ENCODE results near the gene FOXO6. TPM values are rescaled to one million over a fixed set of nuclear protein-coding genes. Genes with fewer than 3 reads are reported as not detected.

Gene FOXO6
- total RNA-seq, 1 donor from 2014 or later = 0.55 TPM

- no peak for TF ChIP-seq CTCF (IDR thresholded peaks at IDR 0.05)
- CTCF ChIA-PET = interaction anchor here (0.5 to 5.6 kb wide), 3 partner anchors 83 to 153 kb away, joined by 5 to 48 read pairs (median 14); no protein-coding TSS in a partner anchor
- ATAC-seq (ENCODE audit: low read depth) (no peak), DNase-seq (no peak)
- intact Hi-C loops (cut with micrococcal nuclease) = no loop called here
- Mint-ChIP-seq H3K27ac (no peak overlapping the region), H3K9me3 (no peaks in the 10 kb centered on the region), H3K36me3 (ENCODE audit: low read depth) (no peaks in the 10 kb centered on the region), H3K4me1 (no peaks in the 10 kb centered on the region), H3K4me3 (no peak overlapping the region), H3K27me3 (peaks cover 12% of the 10 kb centered on the region)
- POLR2A ChIA-PET = no interaction called here
Measured at GRCh38 chr1:41419584-41420295, 58.5 kb downstream of the FOXO6 start.

GRCh38 chr1:41420351-41420750 is 59.1 kb downstream of the FOXO6 start:
- Mint-ChIP-seq H3K27me3 (peaks cover 12% of the 10 kb centered on the region), H3K9me3 (no peaks in the 10 kb centered on the region), H3K4me3 (no peak overlapping the region), H3K4me1 (no peaks in the 10 kb centered on the region), H3K36me3 (ENCODE audit: low read depth) (no peaks in the 10 kb centered on the region), H3K27ac (no peak overlapping the region)
- no peak for DNase-seq
- POLR2A ChIA-PET = no interaction called here
- intact Hi-C loops (cut with micrococcal nuclease) = no loop called here
- TF ChIP-seq CTCF (IDR thresholded peaks at IDR 0.05) = no peak
- no peak for ATAC-seq (ENCODE audit: low read depth)
- CTCF ChIA-PET = interaction anchor here (5.6 kb wide), 1 partner anchor 138 kb away, joined by 48 read pairs; no protein-coding TSS in a partner anchor

DNA sequence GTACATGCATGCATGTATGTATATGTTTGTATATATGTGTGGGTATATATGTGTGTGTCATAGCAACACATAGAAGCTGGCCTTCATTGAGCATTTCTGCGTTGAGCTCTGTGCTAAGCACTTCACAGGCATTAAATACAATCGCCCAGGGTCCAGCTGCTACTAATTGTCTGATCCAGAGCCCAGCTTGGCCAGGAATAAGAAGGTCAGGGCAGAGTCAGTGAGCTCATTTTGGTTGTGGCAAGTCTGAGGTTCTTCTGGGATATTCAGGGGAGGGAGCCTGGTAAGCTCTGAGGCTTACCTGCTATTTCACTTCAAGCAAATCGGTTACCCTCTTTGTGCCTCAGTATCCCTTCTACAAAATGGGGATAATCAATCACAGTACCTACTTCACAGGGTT is 59.6 kb downstream of the FOXO6 start:
- Mint-ChIP-seq H3K27me3 (peaks cover 12% of the 10 kb centered on the region), H3K4me1 (no peaks in the 10 kb centered on the region), H3K27ac (no peak overlapping the region), H3K9me3 (no peaks in the 10 kb centered on the region), H3K36me3 (ENCODE audit: low read depth) (no peaks in the 10 kb centered on the region), H3K4me3 (no peak overlapping the region)
- intact Hi-C loops (cut with micrococcal nuclease) = no loop called here
- CTCF ChIA-PET = interaction anchor here (5.6 kb wide), 1 partner anchor 138 kb away, joined by 48 read pairs; no protein-coding TSS in a partner anchor
- ATAC-seq (ENCODE audit: low read depth) (no peak), DNase-seq (no peak)
- POLR2A ChIA-PET = no interaction called here
- no peak for TF ChIP-seq CTCF (IDR thresholded peaks at IDR 0.05)

DNA sequence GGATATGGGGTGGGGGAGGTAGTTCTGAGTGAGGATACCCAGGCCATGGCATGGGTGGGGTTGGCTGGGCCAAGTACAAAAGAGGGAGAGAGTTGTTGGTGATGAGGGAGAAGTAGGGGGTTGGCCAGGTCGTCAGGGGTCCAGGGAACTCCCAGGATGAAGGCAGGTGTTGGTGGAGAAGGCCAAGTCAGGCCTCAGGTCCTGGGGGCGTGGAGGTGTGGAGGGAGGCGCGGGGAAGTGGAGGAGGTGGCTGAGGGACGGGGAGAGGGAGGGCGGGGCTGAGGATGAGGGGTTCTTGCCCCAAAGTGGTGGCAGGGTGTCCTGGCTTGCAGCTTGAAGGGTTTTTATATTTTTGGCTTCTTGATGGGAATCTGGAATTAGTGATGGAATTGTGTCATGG is 61.1 kb downstream of the FOXO6 start:
- peaks cover 9% of the 10 kb centered on the region for H3K27me3 Mint-ChIP-seq
- H3K9me3 Mint-ChIP-seq = no peaks in the 10 kb centered on the region
- intact Hi-C loops (cut with micrococcal nuclease) = no loop called here
- H3K4me3 Mint-ChIP-seq = no peak overlapping the region
- DNase-seq (no peak), ATAC-seq (ENCODE audit: low read depth) (no peak)
- no peaks in the 10 kb centered on the region for H3K36me3 Mint-ChIP-seq (ENCODE audit: low read depth)
- no peak for TF ChIP-seq CTCF (IDR thresholded peaks at IDR 0.05)
- H3K27ac Mint-ChIP-seq = no peak overlapping the region
- ChIA-PET CTCF (interaction anchor here (5.6 kb wide), 1 partner anchor 140 kb away, joined by 48 read pairs; no protein-coding TSS in a partner anchor), POLR2A (no interaction called here)
- H3K4me1 Mint-ChIP-seq = no peaks in the 10 kb centered on the region

- intact Hi-C loops (cut with micrococcal nuclease) = no loop called here
- TF ChIP-seq CTCF (IDR thresholded peaks at IDR 0.05) = no peak
- ATAC-seq (ENCODE audit: low read depth) (no peak), DNase-seq (no peak)
- Mint-ChIP-seq H3K36me3 (ENCODE audit: low read depth) (no peaks in the 10 kb centered on the region), H3K27me3 (peaks cover 12% of the 10 kb centered on the region), H3K4me1 (no peaks in the 10 kb centered on the region), H3K9me3 (no peaks in the 10 kb centered on the region), H3K27ac (no peak overlapping the region), H3K4me3 (no peak overlapping the region)
- POLR2A ChIA-PET = no interaction called here
- CTCF ChIA-PET = no interaction called here
Measured at GRCh38 chr1:41423511-41424191, 62.4 kb downstream of the FOXO6 start.

Measured in activated B cell treated with CpG ODN at 0.5 μM for 24 hours (primary cell).